Midbrain (tissue), 1 donor: ENCODE data around the gene NGB.
A peak's percentile ranks its signal among the peaks of the same experiment; 100 is the strongest.

Experiments used
- DNase-seq: peaks from one replicate; lab custom pipeline; 2025; lab: John Stamatoyannopoulos, UW

NGB gene

DNA sequence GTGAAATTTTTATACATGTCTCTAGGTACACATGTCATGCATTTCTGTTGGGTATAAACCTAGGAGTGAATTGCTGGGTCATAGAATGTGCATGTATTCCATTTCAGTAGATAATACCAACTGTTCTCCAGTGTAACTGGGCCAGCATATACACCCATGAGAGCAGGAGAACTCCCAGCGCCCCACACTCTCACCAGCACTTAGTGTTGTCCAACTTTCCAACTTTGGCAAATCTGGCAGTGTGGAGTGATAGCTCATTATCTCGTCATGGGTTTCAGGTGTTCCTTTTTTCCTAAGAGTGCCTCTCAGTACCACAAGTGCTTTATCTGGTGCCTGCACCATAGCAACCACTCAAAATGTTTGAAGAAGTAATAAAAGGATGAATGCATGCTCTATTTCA is 40.1 kb downstream of the NGB start:
- no peak for DNase-seq

DNA sequence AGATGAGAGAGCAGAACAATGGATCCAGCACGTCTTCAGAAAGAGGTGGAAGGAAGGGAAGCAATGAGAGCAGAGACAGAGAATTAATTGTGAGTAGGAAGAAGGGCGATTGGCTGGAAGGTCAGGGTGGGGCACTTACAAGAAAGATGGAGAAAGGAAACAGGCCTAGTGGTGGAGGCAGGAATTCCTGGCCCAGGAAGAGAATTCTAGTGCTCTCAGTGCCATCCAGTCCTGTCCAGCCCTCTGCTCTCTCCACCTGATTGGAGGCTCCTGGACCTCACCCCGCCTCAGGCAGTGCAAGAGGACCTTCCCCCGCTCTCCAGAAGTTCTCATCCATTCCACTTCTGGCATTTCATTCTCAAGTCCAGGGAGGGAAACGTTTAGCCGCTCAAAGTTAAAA is 43.0 kb downstream of the NGB start:
- DNase-seq = no peak

DNA sequence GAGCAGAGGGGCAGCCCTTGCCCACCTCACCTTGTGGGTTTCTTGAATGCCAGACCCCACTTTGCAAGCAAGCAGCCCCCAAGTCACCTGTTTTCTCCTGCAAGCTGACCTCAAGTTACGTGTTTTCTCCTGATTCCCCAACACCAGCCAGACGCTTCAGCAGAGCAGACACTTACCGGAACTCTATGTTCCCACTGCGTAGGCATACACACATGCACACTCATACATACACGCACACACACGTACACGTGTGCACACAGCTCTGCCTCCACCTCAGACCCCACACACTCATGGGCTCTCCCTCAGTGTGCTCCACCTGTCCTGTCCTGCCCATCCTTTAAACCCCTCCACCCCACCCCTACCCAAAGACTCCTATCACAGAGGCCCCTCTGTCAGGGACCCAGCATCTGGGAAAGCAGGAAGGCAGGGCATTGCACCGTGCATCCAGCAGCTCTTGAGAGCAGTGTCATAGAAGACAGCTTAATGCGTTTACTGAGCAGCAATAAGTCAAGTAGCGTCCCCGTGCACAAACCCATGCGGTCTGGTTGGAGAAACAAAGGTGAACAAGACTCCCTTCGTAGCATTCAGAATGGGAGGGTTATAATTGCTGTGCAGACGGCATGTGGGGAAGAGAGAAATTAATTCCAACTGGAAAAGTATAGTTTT is 45.0 kb downstream of the NGB start:
- DNase-seq = no peak

DNA sequence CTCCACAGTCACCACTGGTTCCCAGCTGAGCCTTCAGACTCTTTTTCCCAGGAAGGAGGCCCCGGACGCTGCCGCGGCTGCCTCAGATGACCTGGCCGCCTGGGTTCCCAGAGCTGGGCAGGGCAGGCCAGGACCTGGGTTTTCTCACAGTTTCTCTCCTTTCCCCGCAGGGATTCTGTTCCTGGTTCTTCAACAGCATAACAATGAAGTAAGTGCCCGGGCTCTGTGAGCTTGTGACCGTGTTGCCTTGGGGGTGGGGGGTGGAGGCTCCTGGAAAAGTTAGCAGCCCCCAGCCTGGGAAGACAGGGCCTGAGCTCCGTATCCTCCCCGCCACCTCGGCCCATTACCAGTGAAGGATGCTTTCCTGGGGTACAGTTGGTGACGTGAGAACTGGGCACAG is 45.8 kb downstream of the NGB start:
- no peak for DNase-seq

DNA sequence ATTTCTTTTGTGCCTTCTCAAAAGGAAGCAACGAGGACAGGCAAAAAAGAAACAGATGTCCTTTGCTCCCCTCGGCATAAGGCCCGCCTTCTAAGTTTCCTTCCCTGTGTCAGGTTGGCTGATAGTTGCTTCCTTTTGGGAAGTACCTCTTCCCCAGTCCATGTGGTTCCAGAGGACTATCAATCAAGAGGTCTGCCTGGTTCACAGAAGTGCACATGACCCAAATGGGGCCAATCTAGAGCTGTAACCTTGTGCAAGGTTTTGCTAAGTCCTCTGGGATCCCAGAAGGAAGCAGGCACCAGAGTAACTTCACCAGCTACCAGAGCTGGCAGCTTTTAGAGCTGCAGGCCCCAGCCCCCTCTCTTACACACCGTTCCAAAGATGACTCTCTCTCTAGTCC is 46.8 kb downstream of the NGB start:
- DNase-seq = no peak

DNA sequence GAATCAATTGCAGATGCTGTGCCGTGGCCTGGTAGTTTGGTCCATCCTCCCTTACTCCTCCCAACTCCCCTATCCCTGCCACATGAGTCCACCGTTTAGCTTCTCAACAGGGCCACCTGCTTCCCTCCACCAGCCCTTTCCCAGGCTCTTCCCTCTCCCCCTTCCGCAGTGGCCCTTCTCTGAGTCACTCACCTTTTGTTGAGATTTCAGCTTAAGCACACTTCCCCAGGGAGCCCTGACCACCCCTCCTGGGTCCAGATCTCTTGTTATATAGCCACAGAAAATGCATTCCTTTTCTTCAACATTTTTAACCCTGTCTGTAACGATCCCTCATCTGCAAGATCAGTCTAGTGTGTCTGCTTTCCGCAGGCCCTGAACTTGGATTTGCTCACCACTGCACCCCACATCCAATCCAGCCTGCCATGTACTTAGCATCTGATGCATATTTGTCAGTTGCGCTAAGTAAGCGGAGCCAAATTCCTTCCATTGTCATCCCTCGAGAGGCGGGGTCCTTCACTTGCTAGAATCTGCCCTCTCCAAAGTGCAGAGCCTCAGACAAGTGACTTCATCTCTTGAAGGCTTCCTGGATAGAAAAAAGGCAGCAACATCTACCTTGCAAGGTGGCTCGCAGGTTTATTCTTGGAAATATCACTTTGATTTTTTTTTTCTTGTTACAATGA is 48.3 kb downstream of the NGB start:
- no peak for DNase-seq

DNA sequence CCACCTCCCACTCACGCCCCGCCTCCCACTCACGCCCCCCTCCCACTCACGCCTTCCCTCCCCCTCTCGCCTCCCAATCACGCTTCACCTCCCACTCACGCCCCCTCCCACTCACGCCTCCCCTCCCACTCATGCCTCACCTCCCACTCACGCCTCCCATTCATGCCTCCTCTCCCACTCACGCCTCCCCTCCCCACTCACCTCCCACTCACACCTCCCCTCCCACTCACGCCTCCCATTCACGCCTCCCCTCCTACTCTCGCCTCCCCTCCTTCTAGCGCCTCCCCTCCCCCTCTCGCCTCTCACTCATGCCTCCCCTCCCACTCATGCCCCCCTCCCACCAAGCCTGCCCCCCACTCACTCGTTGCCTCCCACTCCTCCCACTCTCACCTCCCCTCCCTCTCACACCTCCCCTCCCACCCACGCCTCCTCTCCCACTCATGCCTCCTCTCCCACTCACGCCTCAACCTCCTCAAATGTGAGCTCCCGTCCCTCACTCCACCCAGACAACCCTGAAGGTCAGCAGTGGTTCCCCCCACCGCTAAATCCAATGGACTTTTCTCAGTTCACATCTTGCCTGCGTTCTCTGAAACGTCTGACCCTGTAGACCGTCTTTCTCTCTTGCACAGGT is 49.6 kb downstream of the NGB start:
- DNase-seq = no peak

DNA sequence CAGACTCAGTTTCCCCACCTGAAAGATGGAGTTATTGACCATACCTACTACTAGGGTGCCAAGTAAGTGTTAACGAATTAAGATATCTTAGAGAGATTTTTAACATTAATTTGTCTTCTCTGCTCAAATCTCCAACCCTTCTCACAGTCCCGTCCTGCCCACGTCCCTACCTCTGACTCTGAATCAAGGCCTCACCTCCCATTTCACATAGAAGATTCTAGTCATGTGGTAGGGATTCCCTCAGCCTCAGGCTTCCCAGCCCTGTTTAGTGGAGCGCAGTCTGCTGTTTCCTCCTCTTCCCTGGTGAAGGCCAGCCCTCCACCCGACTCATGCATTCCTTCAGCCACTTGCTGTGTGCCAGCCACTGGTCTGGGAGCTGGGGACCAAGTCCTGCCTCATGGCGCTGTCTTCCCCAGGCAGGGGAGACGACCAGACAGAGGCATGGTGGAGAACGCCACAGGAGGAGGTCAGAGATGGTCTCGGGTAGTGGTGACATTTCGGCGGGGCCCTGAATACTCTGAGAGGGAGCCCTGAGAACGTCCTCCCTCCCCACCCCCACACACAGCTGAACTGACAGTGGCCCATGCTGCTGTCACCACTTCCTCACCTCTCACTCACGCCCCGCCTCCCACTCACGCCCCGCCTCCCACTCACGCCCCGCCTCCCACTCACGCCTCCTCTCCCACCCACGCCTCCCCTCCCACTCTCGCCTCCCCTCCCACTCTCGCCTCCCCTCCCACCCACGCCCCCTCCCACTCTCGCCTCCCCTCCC is 50.6 kb downstream of the NGB start:
- DNase-seq = no peak

DNA sequence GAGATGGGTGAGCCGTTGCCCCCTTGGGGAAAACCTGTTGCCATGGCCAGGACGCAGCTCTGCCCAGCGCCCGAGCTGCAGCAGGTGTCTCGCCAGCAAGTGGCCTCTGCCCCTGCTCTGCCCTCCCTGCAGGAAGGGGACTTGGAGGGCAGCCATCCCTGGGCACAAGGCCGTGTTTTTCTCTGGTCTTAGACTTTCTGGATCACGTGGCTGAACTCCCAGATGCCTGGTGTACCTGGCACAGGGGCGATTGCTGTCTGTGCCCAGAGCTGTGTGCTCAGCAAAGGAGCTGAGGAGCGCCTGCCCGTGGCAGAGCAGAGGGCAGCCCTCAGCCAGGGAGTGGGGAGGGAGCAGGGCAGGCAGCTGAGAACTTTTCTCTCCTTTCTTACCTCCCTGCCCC is 51.4 kb downstream of the NGB start:
- peak; percentile 72 for DNase-seq

DNA sequence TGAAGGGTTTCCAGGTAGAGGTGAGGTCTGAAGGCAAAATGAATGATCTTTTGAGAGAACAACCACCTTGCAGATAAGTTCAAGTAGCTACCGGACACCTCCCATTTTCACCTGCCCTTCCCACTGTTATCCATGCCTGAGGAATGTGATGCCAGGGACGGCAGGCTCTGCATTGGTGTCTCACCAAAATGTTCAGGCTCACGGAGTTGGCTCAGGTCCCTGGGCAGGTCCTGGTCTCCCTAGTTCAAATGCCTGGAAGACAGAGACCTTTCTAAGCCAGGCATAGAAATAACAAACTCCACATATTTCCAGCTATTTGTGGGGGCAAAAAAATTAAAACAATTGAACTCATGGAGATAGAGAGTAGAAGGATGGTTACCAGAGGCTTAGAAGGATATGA is 53.5 kb downstream of the NGB start:
- DNase-seq = no peak
